GM18951 (cell line): Measurements from ENCODE around the gene SCYL1.
A peak's percentile ranks its signal among the peaks of the same experiment; 100 is the strongest.

Experiments
- POLR2A ChIP-seq: IDR thresholded peaks from 4 replicates; pipeline ENCODE4 v1.6.1; 2011; ENCODE audit warnings: mild to moderate bottlenecking; ENCODE audit not compliant: insufficient read length, insufficient read depth; ENCODE audit errors: extremely low read depth
- in situ Hi-C: fragments of 300-500 bp; cut with MboI; formaldehyde crosslinking; loops from one replicate; pipeline ENCODE4 v1.12.0; 2022; ENCODE audit warnings: low sequenced_read_pairs, mixed read lengths, inconsistent platforms; ENCODE audit not compliant: unreplicated experiment

SCYL1 gene

GRCh38 chr11:65572356-65573051 is 47.6 kb downstream of the SCYL1 start, which contains the start of gene FAM89B:
FAM89B (plus strand) TSS chr11:65572538; CDS start chr11:65572670, 132 bp downstream.
- TF ChIP-seq POLR2A: peak; percentile 70
- in situ Hi-C loops: no loop called here

DNA sequence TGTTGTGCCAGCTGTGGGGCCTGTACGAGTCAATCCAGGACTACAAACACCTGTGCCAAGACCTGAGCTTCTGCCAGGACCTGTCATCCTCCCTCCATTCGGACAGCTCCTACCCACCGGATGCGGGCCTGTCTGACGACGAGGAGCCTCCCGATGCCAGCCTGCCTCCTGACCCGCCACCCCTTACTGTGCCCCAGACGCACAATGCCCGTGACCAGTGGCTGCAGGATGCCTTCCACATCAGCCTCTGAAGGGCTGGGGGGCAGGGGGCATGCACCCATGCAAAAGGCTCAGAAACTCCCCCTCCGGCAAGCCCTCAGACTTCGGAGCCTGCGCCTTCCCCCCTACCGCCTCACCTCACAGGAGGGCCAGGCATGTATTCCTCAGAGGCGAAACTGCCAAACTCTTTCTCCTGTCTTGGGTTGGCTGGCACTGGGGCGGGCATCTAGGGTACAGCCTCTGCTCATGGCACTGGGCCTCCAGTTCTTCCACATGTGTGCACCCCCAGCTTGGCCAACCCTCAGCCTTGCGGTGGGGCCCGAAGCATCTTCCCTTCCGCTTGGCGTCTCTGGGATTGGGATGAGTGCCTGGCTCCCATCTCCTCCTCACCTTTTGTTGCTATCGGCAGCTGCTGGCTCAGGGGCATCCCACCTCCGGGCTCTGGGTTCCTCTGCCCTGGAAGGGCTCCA is 48.7 kb downstream of the SCYL1 start:
- in situ Hi-C loops: no loop called here
- no peak for TF ChIP-seq POLR2A

DNA sequence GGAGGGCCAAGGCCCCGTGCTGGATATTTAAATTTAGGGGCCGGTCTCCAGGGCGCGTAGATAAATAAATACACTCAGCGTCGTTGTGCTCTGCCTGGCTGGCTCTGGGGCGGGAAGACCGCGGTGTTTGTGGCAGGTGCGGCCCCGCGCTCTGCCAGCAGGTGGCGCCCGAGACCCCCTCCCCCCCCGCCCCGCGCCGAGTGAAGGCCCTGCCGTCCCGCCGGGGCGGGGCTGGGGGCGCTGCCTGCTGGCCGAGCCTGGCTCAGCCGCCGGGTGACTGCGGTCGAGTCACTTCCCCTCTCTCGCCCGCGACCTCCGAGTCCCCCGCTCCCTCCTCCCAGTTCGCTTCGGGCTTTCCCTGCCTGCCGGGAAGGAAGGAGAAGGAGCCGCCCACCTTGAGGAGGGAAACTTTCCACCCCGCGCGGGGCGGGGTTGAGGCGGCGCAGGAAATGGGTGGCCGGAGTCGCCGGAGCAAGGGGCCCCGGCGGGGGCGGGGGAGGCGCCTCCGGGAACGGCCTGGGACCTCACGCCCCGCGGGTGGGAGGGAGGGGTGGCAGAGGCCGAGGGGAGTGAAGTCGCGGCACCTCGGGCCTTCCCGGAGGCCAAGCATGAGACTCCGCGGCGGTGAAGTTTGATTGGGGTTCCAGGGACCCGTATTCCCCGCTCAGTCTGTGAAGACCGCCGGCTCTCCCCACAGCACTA is 49.4 kb downstream of the SCYL1 start:
- in situ Hi-C loops: no loop called here
- TF ChIP-seq POLR2A: peak; percentile 12

GRCh38 chr11:65574811-65575567 is 50.1 kb downstream of the SCYL1 start:
- in situ Hi-C loops: no loop called here
- peak; percentile 19 for TF ChIP-seq POLR2A

GRCh38 chr11:65575568-65576231 is 50.8 kb downstream of the SCYL1 start, which contains the start of gene EHBP1L1:
EHBP1L1 (plus strand) TSS chr11:65576053; CDS start chr11:65576303, 250 bp downstream.
- in situ Hi-C loops: no loop called here
- peak; percentile 59 for TF ChIP-seq POLR2A

DNA sequence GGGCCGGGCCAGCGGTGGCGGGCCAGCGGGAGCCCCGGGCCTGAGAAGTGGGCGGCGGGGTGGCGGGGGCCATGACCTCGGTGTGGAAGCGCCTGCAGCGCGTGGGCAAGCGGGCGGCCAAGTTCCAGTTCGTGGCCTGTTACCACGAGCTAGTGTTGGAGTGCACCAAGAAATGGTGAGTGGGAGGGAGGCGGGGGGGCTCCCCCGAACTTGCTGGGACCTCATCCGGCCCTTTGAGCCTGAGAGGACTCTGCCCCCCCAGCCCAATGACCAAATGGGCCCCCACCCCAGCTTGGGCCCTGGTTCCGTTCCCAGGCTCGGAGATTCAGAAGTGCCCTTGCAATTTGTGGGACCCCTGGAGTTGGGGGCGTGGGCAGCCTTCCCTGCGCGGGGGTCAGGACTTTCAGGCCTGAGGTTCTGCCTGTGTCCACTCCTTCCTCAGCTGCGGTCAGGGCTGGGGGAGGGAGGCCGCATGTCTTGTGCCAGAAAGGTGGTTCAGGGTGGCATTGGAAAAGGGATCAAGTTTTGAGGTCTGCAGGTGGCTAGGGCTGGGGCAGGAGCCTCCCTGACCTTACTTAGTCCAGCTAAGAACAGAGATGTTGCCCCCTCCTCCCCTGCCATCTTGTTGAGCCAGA is 51.5 kb downstream of the SCYL1 start:
- TF ChIP-seq POLR2A: no peak
- in situ Hi-C loops: no loop called here

DNA sequence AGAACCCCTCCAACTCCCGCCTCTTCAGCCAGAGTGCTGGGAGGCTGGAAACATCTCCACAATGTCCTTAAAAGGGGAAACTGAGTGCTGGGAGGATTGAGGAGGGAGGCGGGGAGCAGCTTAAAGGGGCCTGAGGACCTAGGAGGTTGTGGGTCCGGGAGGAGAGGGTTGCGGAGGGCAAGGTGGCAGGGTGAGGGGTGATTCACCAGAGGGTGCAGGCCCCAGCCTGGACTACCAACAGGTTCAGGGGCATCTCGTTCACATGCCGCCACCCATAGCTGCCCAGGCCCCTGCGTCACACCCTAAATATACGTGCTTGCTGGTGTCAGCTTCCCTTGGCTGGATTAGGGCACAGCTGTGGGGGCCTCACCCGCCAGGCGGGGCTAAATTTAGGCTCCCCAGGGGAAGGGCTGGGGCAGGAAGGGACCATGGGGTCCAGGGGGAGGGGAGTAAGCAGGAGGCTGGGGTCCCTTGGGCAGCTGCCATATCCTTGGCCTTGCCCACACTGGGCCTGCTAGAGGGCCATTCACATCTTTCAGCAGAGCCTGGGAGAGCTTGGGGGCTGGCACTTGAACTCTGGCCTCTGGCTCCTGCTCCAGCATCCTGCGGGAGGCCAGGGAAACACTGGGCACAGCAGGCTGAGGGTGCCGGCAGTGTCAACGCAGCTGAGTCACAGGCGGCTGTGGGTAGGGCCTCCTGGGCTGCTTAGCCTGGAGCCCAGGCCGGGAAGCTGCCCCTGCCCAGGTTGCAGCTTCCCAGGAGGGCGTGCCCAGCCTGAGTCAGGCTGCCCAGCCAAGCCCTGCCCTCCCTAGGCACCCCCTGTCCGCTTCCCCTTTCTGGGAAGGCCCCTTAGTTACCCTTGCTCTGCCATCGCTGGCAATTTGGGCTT is 52.2 kb downstream of the SCYL1 start:
- no peak for TF ChIP-seq POLR2A

DNA sequence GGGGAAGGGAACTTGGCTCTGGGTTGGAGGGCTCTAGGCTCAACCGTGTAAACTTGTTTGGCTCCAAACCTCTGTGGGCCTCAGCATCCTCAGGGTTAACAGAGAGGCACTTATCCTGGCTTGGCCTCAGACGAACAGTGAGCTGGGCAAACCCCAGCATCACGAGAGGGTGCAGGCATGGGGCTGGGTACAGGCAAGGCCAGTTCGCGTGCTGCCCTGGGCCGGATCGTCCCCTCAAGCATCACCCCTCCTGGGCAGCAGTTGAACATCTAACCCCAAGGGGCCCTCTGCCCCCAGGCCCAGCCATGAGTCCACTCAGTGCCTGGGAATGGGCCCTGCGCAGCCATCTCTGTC is 52.9 kb downstream of the SCYL1 start:
- no peak for TF ChIP-seq POLR2A
- in situ Hi-C loops: no loop called here

More for the DNA sequence above, 52.2 kb downstream of the SCYL1 start:
- in situ Hi-C loops: no loop called here

DNA sequence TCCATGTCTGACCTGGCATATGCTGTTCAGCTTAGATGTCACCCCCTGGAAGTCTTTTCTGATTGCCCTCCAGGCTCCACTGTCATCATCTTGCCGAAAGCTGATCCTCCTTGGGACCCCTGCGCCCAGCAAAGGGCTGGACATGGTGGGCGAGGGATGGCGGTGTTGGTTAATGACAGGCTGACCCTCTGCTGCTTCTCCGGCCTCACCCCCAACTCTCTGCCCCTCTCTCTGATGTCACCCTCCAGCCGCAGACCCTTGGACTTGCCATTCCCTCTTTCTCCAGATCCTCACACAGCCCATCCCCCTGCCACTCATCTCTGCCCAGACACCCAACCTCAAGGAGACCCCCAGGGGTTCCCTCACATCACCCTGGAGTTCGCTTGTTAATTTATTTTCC is 53.3 kb downstream of the SCYL1 start:
- in situ Hi-C loops: no loop called here
- TF ChIP-seq POLR2A: no peak

- no peak for TF ChIP-seq POLR2A
- in situ Hi-C loops: no loop called here
These were observed 53.8 kb downstream of the SCYL1 start for GRCh38 chr11:65578667-65579066.

- no peak for TF ChIP-seq POLR2A
- in situ Hi-C loops: no loop called here
These were observed 54.4 kb downstream of the SCYL1 start for GRCh38 chr11:65579291-65579690.

GRCh38 chr11:65580031-65580692 is 55.3 kb downstream of the SCYL1 start:
- in situ Hi-C loops: no loop called here
- TF ChIP-seq POLR2A: no peak
